Liver (tissue), 9 donors: ENCODE measurements around the gene FURIN. TPM values are rescaled to one million over a fixed set of nuclear protein-coding genes. Genes with fewer than 3 reads are reported as not detected.

Experiments used
- DNase-seq: peaks from one replicate; pipeline ENCODE4 v3.0.0-alpha.2; 2017; ENCODE audit warnings: low spot score
- H3K27ac ChIP-seq, 2 donors: one replicate each; pipeline ENCODE4 v1.7.0; 2013; ENCODE audit warnings: inconsistent platforms in 2 of 2, low read length in 2 of 2, control low read depth in 1 of 2, low read depth in 1 of 2, mild to moderate bottlenecking in 1 of 2
- H3K27me3 ChIP-seq, 4 donors: one replicate each; pipeline versions ENCODE4 v1.6.1 to v1.7.0; 2013; ENCODE audit warnings: low read length in 3 of 4, inconsistent platforms in 1 of 4, mild to moderate bottlenecking in 1 of 4, moderate library complexity in 1 of 4; ENCODE audit not compliant: control insufficient read depth in 4 of 4, insufficient read depth in 4 of 4
- H3K36me3 ChIP-seq, 4 donors: one replicate each; pipeline versions ENCODE4 v1.6.1 to v1.7.0; 2013; ENCODE audit warnings: low read length in 3 of 4, mild to moderate bottlenecking in 3 of 4, low read depth in 1 of 4, moderate library complexity in 1 of 4; ENCODE audit not compliant: control insufficient read depth in 4 of 4, insufficient read depth in 3 of 4
- H3K4me1 ChIP-seq, 4 donors: one replicate each; pipeline versions ENCODE4 v1.6.1 to v1.7.0; 2013; ENCODE audit warnings: low read length in 3 of 4, mild to moderate bottlenecking in 3 of 4, moderate library complexity in 1 of 4; ENCODE audit not compliant: control insufficient read depth in 4 of 4, insufficient read depth in 4 of 4
- H3K4me3 ChIP-seq, 3 donors: one replicate each; pipeline versions ENCODE4 v1.6.1 to v1.7.0; 2013; ENCODE audit warnings: low read length in 3 of 3, control low read depth in 1 of 3, low read depth in 1 of 3, mild to moderate bottlenecking in 1 of 3
- H3K9ac ChIP-seq, 2 donors: one replicate each; pipeline ENCODE4 v1.7.0; 2013; ENCODE audit warnings: low read length in 2 of 2, mild to moderate bottlenecking in 2 of 2, moderate library complexity in 2 of 2, control low read depth in 1 of 2, low read depth in 1 of 2
- H3K9me3 ChIP-seq, 4 donors: one replicate each; pipeline versions ENCODE4 v1.6.1 to v1.7.0; 2013; ENCODE audit warnings: low read length in 3 of 4; ENCODE audit not compliant: control insufficient read depth in 4 of 4
- ATF3 ChIP-seq: IDR thresholded peaks from 2 replicates; pipeline ENCODE4 v1.6.1; 2016; ENCODE audit warnings: antibody characterized with exemption
- CTCF ChIP-seq: fragments of 150-350 bp; IDR thresholded peaks from 2 replicates; pipeline ENCODE4 v1.5.1; 2017; ENCODE audit warnings: improper control_type of control experiment, low read depth, low read length; ENCODE audit not compliant: missing input control
- EGR1 ChIP-seq, 2 donors: IDR thresholded peaks; 2 replicates each; pipeline ENCODE4 v1.6.1; 2016 to 2018; ENCODE audit warnings: antibody characterized with exemption in 2 of 2, low read depth in 2 of 2
- FOXA1 ChIP-seq: IDR thresholded peaks from 2 replicates; pipeline ENCODE4 v1.6.1; 2016; ENCODE audit warnings: antibody characterized with exemption
- FOXA2 ChIP-seq: IDR thresholded peaks from 2 replicates; pipeline ENCODE4 v1.6.1; 2016; ENCODE audit warnings: antibody characterized with exemption
- GABPA ChIP-seq, 2 donors: IDR thresholded peaks in 1 of 2; conservative IDR thresholded peaks in 1 of 2; 2 replicates each; pipeline ENCODE4 v1.6.1; 2016; ENCODE audit warnings: antibody characterized with exemption in 2 of 2, mild to moderate bottlenecking in 1 of 2, moderate library complexity in 1 of 2
- HNF4A ChIP-seq, 2 donors: conservative IDR thresholded peaks; 2 replicates each; pipeline ENCODE4 v1.6.1; 2016; ENCODE audit warnings: antibody characterized with exemption in 2 of 2, mild to moderate bottlenecking in 2 of 2
- HNF4G ChIP-seq: IDR thresholded peaks from 2 replicates; pipeline ENCODE4 v1.6.1; 2016; ENCODE audit warnings: antibody characterized with exemption
- JUND ChIP-seq, 2 donors: IDR thresholded peaks; 2 replicates each; pipeline ENCODE4 v1.6.1; 2016; ENCODE audit warnings: antibody characterized with exemption in 2 of 2
- NR2F2 ChIP-seq: IDR thresholded peaks from 2 replicates; pipeline ENCODE4 v1.6.1; 2016; ENCODE audit warnings: antibody characterized with exemption
- RAD21 ChIP-seq, 2 donors: IDR thresholded peaks; 2 replicates each; pipeline ENCODE4 v1.6.1; 2016; ENCODE audit warnings: antibody characterized with exemption in 2 of 2, mild to moderate bottlenecking in 2 of 2
- REST ChIP-seq: IDR thresholded peaks from 2 replicates; pipeline ENCODE4 v1.6.1; 2016; ENCODE audit warnings: antibody characterized with exemption, mild to moderate bottlenecking
- RXRA ChIP-seq, 2 donors: IDR thresholded peaks; 2 replicates each; pipeline ENCODE4 v1.6.1; 2017 to 2018; ENCODE audit warnings: antibody characterized with exemption in 2 of 2, mild to moderate bottlenecking in 1 of 2
- SP1 ChIP-seq: IDR thresholded peaks from 2 replicates; pipeline ENCODE4 v1.6.1; 2018; ENCODE audit warnings: antibody characterized with exemption, mild to moderate bottlenecking
- TAF1 ChIP-seq: conservative IDR thresholded peaks from 2 replicates; pipeline ENCODE4 v1.6.1; 2016; ENCODE audit warnings: antibody characterized with exemption, mild to moderate bottlenecking
- WGBS: extraction: QIAGEN DNeasy Blood & Tissue Kit; methylation state at CpG from one replicate; pipeline ENCODE4 v1.1.7; 2013; 5-methylcytosine and 5-hydroxymethylcytosine counted together
- polyA plus RNA-seq, 2 donors: library from polyadenylated mRNA; stranded (reverse) in 1 of 2; unstranded in 1 of 2; fragments of 200-250 nt in 1 of 2; fragments of >200 nt in 1 of 2; fragmentation: Nextera tagmentation in 1 of 2; extraction: Ambion mirVana in 1 of 2; gene quantifications; one replicate each; pipeline versions ENCODE4 v1.2.1 to v1.2.3, GENCODE V29; 2013 to 2015
- total RNA-seq, 2 donors: library from RNA; depleted of rRNA; stranded (reverse); fragments of >200 nt; gene quantifications; one replicate each; pipeline ENCODE4 v1.2.3, GENCODE V29; 2014
- donor health status: healthy.
- donor health status: healthy.
- donor health status: healthy.
- donor health status: healthy.
- donor health status: healthy.

Gene FURIN
- total and polyA plus RNA-seq, 4 donors = 102 to 258 (median 164) TPM

GRCh38 chr15:90889313-90889730 is 20.9 kb downstream of the FURIN start (continued):
- TF ChIP-seq REST = no peak
- TF ChIP-seq FOXA2 = no peak
- no peak for TF ChIP-seq JUND (IDR thresholded peaks at IDR 0.05)
- TF ChIP-seq HNF4A (conservative IDR thresholded peaks at IDR 0.05) = no peak
- no peak for TF ChIP-seq TAF1
- TF ChIP-seq GABPA (IDR thresholded peaks at IDR 0.05 in 1 of 2, conservative IDR thresholded peaks at IDR 0.05 in 1 of 2) = no peak
- no peak for TF ChIP-seq RXRA (IDR thresholded peaks at IDR 0.05)
- TF ChIP-seq HNF4G = no peak

GRCh38 chr15:90889736-90890456 is 21.5 kb downstream of the FURIN start:
- Histone ChIP-seq H3K9ac (no peak overlapping the region), H3K36me3 (peaks cover 28 to 63% (median 35%) of the 10 kb centered on the region in 4 donors), H3K27ac (no peak overlapping the region), H3K27me3 (no peaks in the 10 kb centered on the region), H3K4me3 (no peak overlapping the region), H3K4me1 (peaks cover 6 to 24% (median 23%) of the 10 kb centered on the region in 4 donors), H3K9me3 (no peaks in the 10 kb centered on the region)
- no peak for DNase-seq
- 88% methylated on average over 31 of the region's 31 CpGs for WGBS
- TF ChIP-seq JUND (IDR thresholded peaks at IDR 0.05) (no peak), REST (no peak), TAF1 (no peak), HNF4G (no peak)

GRCh38 chr15:90890839-90891238 is 22.5 kb downstream of the FURIN start:
- no peak for DNase-seq
- Histone ChIP-seq H3K27ac (no peak overlapping the region), H3K9me3 (no peaks in the 10 kb centered on the region), H3K9ac (no peak overlapping the region), H3K4me1 (peaks cover 2 to 15% (median 14%) of the 10 kb centered on the region in 4 donors), H3K36me3 (peaks cover 28 to 73% (median 41%) of the 10 kb centered on the region in 4 donors), H3K27me3 (no peaks in the 10 kb centered on the region), H3K4me3 (no peak overlapping the region)
- 93% methylated on average over 12 of the region's 12 CpGs for WGBS
- TF ChIP-seq JUND (IDR thresholded peaks at IDR 0.05) (no peak), EGR1 (IDR thresholded peaks at IDR 0.05; ENCODE audit: low read depth in 2 of 2) (no peak), FOXA1 (no peak), REST (no peak), HNF4G (no peak), NR2F2 (no peak), SP1 (no peak), HNF4A (conservative IDR thresholded peaks at IDR 0.05) (no peak), TAF1 (no peak), FOXA2 (no peak), ATF3 (no peak), CTCF (no peak), RAD21 (IDR thresholded peaks at IDR 0.05) (no peak)
